SIG-M5 treated with dmso at 0.1 percent for 504 hours (cell line): Measurements from ENCODE around the gene TCF7L2.

Experiments used
- DNase-seq: peaks from one replicate; lab custom pipeline; 2025; ENCODE audit not compliant: unreplicated experiment; lab: John Stamatoyannopoulos, UW

TCF7L2 gene

DNA sequence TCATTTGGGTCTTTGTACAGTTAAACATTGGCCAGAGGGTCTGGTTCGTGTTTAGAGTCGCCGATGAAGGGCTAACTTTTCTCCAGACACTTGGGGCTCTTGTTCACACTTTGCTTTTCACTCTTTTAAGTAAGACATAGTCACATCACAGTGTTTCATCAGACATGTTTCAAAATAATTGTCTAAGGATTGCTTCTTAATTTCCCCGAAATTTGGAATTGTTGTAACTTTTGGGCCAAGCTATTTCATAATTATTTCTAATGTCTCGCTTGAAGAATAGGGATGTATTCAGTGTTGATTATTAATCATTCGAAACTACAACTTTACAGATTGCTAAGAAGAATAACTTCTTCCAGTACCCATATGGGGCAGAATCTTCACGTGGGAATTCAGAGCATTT, 92.8 kb downstream of the TCF7L2 start:
- no peak for DNase-seq

DNA sequence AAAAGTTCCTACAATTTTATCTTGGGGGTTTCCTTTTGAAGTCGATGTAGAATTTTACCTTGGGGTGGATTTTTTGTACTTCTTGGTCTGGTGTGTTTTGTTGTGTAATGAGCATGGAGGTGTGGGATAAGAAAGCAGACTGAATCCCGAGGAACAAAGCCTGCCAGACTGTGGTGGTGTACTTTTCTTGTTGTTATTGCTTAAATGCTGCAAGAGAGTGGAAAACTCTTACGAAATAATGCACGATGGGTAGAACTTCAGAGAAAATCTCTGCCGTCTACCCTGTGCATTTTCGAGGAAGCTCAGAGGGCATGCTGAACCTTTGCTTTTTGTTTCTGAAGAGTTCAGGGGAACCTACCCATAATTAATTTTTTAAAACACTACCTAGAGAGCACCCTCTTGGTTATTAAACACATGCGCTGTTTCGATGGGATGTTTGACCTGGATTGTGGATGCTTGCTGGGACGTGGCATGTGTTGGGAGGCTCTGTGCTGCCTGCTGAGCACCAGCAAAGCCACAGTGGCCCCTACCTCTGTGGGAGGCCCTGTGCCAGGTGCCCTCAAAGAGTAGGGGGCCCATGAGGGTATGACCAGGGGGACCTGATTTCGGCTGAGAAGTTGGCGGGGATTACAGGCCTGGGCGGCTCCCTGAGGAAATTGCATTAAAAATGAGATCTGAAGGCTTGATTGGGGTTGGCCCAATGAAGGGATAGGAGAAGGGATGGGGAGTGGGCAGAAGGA, 94.1 kb downstream of the TCF7L2 start:
- no peak for DNase-seq

DNA sequence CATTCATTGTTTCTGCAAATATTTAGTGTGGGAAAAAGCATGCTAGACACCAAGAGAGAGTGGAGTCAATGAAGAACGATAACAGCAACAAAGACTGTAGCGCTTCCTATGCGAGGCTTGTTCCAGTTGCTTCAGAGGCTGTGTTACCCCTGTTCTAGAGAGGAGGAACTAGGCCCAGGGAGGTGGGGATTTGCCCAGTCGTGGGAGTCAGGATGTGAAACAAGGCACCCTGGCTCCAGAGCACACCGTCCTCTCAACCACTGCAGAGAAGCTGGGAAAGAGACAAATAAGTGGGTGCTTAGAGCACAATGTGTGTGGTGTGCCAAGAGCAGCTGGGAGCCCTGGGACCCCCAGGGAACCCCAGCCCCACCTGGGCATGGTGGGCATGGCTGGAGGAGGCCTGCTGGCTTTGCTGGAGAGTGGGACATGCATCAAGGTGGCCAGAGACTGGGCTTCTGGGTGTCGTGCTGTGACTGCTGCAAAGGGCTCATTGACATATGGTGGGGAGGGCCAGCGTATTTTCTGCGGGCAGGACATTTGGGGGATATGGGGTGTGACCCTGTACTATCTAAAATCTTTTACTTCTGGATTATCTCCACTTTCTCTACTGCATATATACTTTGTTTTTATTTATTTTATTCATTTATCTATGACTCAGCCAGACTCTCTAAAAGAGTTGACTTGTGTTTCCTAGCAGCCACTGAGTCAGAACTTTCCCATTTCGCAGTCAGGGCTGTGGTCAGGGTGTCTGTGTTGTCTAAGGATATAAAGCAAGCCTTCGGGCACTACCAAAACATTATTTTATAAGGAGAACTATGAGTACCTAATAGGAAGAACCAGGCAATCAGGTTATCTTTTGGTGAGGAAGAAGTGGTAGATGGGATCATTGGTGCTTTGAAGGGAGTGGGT, 95.4 kb downstream of the TCF7L2 start:
- DNase-seq = no peak

DNA sequence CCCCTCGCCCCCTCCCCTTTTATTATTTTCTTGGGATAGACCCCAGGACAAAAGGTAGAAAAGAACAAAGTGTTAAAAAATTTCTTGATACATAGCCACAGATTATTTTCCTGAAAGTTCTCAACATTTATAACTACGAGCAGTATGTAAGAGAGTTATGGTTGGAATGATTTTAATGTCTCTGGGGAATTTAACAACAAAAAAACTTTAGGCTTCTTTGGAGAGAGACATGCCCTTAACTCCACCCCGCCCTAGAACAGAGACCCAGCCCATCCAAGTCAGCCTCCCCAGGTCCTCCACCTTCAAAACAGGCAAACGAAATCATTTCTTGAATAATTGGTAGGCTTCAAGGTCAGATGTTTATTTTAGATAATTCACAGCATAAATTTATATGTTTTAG, 97.1 kb downstream of the TCF7L2 start:
- DNase-seq = no peak

DNA sequence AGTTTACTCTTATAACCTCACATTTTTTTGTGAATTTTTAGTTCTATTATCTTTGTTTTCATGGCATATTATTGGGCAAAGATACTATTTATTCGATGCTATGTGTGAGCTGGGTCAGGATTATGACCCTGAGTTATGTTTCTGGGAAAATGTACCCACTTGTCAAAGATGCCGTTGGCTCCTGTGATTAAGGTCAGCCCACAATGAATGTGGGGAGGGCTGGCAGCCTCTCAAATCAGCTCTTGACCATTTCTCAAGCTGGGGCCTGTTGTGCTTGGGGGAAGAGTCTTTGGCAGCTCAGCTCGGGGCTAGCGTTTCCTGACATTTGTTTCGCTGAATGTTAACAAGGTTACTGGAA, 97.5 kb downstream of the TCF7L2 start:
- DNase-seq = no peak

DNA sequence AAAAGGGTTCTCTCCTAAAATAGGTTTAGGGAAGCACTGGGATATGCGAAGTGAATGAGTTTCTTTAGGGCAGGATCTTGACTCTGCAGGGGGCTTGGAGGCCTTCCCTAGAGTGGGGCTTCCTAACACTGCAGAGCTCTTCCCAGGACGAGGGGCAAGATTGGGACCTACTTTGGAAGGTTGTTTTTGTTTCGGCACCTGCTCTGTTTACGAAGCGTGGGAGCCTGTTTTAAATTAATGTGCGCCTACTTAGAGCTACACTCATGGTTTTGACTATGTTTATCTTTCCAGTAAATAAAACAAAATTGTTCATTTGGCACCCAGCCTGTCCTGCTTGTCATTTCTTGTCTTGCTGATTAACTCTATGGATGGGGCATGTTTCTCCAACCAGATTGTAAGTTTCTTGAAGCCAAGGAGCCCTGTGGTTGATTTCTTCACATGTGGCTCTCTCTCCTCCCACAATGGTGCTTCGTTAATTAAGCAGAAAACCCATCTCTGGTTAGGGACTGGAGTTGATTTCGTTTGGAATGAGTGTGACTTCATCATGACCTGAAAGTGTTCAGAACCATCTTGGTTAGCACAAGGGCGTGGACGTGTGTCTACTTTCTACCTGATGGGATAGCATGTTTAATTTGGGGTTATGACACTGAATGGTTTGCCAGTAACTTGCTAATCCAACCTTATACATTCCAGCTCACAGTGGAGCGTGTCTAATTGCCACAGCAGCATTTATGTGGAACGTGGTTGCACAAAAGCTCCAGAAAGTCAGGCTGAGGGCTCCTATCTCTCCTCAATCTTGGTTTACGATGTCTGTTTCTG, 98.1 kb downstream of the TCF7L2 start:
- DNase-seq = no peak

DNA sequence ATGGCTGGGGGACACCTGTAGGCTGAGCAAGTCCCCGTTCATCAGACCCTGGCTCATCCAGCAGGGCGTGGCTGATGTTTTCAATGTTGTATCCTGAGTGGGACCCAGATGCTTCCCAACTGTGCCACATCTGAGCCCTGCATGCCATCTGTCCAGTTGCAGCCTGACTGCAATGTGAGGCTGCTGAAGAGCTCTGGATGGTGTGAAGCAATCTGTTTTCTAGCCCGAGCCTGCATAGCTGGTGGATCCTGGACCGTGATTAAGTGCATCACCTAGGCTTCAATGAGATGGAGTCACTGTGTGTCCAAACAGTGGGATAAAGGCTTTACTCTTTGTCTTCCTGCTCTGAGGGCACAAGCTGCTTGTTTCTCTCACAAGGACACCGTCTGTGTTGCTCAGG, 99.8 kb downstream of the TCF7L2 start:
- no peak for DNase-seq

DNA sequence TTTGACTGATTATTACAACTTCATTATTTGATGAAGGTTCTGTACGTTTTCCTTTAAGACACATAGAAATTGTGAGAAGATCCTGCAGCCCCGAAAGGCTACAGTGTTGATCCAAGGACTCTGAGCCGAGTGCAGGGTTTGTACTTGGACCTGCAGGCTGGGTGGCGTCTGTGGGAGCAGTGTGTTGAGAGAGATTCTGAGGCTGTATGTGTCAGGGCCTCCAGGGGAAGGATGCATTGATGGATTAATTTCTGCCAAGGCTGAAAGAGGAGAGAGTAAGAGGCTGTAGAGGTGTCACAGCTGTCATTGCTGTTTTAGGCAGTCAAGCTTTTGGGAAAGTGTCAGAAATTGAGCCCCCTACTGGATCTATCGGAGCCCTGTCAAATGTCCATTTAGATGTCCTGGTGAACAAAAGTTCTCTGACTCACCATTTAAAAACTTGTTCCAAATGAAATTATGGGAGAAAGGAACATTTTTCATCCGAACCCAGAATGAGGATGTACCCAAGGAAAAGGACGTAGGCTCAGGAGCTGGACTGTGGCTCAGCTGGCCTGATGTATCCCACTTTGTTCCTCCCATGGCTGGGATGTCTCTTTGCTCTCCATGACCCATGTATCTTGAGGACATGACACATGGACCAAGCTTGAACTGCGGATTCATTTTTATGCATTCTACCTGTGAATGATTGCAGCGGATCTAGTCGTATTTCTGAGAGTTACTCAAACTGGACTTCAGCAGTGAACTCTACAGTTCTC, 102.2 kb downstream of the TCF7L2 start:
- no peak for DNase-seq

DNA sequence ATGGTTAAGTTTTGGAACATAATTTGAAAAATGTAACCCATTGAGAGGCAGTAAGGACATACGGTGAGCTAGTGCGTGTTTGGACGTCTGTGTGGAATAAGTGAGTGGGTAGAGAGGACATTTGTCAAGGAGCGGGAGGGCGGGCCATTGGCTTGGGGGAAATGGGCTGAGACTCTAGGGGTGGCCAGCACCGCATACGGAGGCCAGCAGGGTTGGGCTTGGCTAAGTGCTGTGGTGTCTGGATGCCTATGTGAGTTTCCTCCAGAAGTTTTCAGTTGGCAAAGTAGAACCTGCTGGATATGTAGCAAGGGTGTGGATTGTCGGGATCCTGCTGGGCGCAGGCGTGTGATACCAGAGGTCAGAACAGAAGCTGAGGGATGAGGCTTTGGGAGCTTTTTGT, 103.0 kb downstream of the TCF7L2 start:
- no peak for DNase-seq

DNA sequence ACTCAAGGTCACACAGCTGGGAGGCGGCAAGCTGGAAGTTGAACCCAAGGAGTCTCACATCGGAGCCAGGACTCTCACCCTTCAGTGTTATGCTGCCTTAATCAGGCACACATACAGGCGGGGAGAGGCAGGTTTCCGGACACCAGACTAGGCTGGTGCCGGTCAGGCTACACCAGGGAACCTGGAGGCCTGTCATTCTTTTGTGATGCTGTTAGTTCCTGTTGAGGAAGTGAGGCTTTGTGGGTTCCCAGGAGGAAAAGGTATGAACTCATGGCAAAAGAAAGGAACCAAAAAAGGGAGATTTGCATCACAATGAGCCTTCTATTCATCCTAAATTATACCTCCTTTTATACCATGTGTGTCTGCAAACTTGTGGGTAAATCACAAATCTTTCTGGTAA, 103.8 kb downstream of the TCF7L2 start:
- DNase-seq = no peak

DNA sequence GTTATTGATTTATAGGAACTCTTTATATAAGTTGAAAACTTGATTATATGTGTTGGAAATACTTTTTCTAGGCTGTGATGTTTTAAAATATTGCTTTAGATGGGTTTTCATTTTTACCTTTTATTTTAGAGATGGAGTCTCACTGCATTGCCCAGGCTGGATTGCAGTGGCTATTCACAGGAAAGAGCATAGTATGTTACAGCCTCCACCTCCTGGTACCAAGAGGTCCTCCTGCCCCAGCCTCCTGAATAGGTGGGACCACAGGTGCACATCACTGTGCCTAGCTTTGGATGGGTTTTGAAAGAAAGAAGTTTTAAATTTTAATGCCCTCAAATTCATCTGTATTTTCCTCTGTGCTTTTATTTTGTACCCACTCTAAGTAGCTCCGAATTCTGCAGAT, 105.4 kb downstream of the TCF7L2 start:
- DNase-seq = no peak

DNA sequence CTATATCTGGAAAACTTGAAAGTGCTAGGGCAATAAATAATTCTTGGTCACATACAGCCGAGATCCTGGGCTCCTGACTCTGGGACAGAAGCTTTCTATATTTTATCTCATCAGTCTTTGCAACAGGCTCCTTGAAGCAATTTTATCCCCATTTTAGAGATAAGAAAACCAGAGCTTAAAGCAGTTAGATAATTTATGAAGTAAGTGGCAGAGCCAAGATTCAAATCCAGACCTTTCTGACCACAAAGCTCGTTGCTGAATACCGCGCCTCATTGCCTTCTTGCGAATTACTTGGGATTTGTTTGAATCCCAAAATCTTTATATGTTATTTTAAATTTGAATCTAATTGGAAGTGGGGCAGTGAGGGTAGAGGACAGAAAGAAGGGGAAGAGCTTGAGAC, 106.0 kb downstream of the TCF7L2 start:
- DNase-seq = no peak

DNA sequence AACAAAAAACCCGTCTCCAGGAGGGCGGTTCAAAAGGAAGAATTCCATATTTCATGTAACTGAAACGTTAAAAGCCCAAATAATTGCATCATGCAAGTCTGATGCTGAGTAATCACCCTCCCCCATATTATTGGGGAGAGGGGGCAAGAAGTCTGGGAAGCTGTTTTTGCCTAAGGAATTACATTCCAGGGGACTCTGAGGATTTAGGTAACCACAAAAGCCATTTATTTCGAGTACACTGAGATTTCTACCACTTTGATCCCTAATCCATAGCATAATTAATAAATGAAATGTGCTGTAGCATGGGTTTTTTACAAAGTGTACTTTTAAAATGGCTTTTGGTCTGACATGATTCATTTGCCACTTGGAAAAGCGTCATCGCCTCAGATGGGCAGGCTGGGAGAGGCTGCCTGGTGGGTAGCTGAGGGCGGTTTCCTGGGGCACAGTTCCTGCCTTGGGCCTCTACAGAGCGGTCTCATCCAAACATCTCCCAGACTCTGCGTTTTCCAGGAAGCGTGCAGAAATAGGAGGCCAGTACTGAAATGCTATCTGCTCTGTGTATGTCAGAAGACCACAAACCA, 106.5 kb downstream of the TCF7L2 start:
- no peak for DNase-seq

DNA sequence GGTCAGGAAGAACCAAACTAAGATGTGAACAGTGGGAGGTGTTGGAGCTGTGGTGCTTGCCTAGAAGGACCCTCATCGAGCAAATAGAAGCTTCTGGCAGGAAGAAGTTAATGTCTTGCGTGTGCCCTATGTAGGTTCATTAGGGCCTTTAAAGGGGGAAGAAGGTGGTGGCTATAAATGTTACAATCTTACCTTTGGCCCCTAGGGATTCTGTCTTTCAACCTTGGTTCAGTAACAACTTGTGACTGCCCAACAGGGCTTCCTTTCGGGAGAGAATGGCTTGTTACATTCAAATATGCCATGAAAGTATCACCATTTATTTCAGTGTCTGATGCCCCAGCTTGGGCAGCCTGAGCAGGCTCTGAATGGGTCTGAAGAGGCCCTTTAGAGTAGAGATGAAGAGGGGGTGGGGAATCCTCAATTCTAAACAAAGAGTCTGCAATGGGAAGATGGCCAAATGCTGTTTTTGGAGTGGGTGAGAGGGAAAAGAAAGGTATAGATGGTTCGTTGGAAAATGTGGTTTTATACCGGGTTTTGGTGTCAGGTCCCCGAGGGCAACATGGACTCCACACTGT, 108.0 kb downstream of the TCF7L2 start:
- DNase-seq = no peak

DNA sequence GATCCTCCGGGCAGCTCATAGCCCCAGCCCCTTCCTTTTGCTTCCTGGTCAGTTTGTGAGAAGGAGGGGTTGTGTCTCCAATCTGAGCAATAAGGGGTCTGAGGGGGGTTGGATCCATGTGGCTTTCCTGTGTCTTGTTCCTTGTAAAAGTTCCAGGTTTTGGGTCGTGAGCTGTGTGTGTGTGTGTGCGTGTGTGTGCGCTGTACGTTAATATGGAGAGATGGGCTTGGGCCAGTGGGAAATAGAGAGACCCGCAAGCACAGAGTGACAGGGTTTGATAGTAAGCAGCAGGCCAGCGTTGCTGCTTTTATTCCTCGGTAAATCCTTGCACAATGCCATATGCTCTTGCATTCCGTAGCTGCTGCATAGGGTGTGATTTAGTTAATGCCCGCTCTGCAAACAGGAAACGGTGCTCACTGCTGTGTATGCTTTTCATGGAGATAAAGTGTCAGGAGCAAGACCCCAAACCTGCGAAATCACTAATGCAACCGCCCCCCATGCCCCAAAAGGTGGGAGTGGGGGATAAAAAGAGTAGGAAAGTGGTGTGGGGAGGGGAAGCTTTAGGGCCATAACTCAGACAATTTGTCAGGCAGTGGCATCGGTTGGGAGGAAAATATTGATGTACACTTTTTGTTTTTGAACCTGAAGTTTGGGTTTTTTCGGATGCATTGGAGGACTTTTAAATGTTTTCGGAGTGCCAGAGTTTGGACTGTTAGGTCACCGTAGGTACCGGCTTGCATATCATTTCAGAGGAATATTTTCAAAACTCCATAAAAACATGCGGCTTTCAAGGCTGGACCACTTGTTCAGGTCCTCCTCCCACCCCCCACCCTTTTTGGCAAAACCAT, 108.7 kb downstream of the TCF7L2 start:
- DNase-seq = no peak

DNA sequence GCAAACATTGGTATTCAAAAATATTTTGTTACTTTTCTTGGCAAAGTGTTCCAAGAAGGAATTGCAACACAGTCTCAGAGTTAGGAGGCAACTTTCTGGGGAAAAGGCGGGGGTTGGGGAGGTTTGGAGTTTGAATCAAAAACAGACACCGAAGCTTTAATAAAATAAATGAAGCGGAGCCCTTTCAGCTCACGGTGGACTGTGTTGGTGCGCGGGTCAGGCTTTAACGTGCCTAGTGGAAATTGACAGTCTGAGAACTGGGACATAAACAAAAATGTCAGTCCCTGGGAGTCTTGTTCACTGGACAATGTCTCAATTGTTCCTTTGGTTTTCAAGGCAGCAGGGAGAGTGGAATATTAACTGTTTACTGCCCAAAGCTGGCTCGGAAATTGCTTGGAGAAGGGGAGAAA, 109.3 kb downstream of the TCF7L2 start:
- no peak for DNase-seq

DNA sequence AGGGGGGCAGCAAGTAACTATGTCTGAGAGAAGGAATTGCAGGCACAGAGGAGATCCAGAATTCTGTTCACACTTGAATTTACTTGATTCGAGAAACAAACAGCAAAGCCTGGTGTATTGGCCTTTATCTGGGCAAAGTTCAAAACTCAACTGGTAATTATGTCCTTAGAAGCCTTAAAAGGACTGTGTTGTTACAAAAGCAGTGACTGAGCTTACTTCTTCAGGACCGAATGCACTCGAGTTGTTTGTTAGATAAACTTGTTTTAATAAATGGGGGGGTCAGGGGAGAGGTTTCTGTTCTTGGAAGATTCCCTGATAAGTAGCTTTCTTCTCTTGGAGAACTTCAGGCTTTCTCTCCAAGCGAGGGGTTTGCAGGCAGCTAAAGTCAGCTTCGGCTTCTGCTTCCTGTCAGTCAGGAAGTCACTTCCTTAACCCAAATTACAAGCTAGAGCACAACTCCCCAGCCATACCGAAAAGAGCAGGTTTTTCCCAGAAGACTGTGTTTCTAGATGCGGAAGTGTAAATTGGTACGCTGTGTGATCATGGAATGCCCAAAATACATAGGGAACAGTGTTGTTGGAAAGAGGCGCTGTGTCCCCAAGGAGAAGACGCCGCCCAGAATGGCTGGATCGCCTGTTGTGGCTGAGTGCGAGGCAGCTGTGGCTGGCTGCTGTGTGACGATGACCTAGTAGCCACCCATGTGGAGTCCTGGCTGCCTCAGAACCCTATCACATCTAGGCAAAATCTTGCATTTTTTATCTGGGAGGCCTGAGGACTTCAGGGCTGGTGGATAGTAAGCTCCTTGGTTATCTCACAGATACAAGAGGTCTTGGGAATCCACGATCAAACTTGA, 110.4 kb downstream of the TCF7L2 start:
- no peak for DNase-seq

DNA sequence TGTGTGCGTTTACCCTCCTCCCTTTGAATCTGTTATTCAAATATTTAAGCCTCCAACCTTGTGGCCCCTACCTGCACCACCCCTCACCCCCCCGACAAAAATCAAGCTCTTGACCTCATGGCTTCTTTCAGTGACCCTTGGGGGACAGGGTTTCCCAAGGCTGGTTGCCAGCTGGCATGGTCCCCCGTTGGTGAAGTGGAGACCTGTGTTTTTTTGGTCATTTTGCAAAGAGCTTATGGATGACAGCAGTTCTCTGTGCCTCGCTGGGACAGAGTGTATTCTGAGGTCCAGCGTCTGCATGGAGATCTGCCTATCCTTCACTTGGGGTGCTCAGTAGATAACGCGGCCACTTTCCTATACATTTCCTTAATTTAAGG, 111.0 kb downstream of the TCF7L2 start:
- DNase-seq = no peak
